HL-60/S4 treated with phorbol 12-myristate 13-acetate at 8.2 ng/mL for 4 days and 3 days (cell line): Measurements from ENCODE around the gene PARG.
"Not testable (repeated sequence)": the region's sequence is repeated elsewhere in the genome, so short reads cannot be mapped to it uniquely, and the experiment has no call there.

Experiments
- in situ Hi-C: fragments of 300-500 bp; cut with MboI; formaldehyde crosslinking; loops from 2 replicates; pipeline ENCODE4 v1.15.0; 2022; ENCODE audit warnings: low sequenced_read_pairs

The PARG gene

GRCh38 chr10:49941447-49942338 lies at the start of gene PARG, which contains the start of gene TIMM23B:
Gene PARG, minus strand, starts transcription at chr10:49942027. Its CDS starts 302 bp downstream, at chr10:49941725.
Gene TIMM23B, plus strand, starts transcription at chr10:49942053. Its CDS starts 142 bp downstream, at chr10:49942195.
- in situ Hi-C loops: not testable (repeated sequence)

- in situ Hi-C loops: not testable (repeated sequence)
Measured at GRCh38 chr10:49988376-49988775, 46.5 kb upstream of the PARG start, which contains the start of gene AGAP6. Gene AGAP6, plus strand, starts transcription at chr10:49988406. Its CDS starts 310 bp downstream, at chr10:49988716.

GRCh38 chr10:49987207-49987606 lies 45.4 kb upstream of the PARG start:
- in situ Hi-C loops: not testable (repeated sequence)

GRCh38 chr10:49977756-49978155 lies 35.9 kb upstream of the PARG start:
- in situ Hi-C loops: not testable (repeated sequence)

- in situ Hi-C loops: not testable (repeated sequence)
Measured at GRCh38 chr10:49972094-49972493, 30.3 kb upstream of the PARG start.

GRCh38 chr10:49971466-49971865 lies 29.6 kb upstream of the PARG start:
- in situ Hi-C loops: not testable (repeated sequence)

- in situ Hi-C loops: not testable (repeated sequence)
Measured at GRCh38 chr10:49970331-49970857, 28.6 kb upstream of the PARG start.

- in situ Hi-C loops: not testable (repeated sequence)
Measured at GRCh38 chr10:49953122-49953521, 11.3 kb upstream of the PARG start.

- in situ Hi-C loops: not testable (repeated sequence)
Measured at GRCh38 chr10:49952006-49952405, 10.2 kb upstream of the PARG start.

- in situ Hi-C loops: not testable (repeated sequence)
Measured at GRCh38 chr10:49948737-49949136, 6.9 kb upstream of the PARG start.

- in situ Hi-C loops: not testable (repeated sequence)
Measured at GRCh38 chr10:49948142-49948541, 6.3 kb upstream of the PARG start.

GRCh38 chr10:49943607-49944006 lies 1.8 kb upstream of the PARG start:
- in situ Hi-C loops: not testable (repeated sequence)

- in situ Hi-C loops: not testable (repeated sequence)
Measured at GRCh38 chr10:49942339-49942705, 495 bp upstream of the PARG start.

GRCh38 chr10:49931959-49932728 lies 9.7 kb downstream of the PARG start:
- in situ Hi-C loops: not testable (repeated sequence)

GRCh38 chr10:49931276-49931675 lies 10.6 kb downstream of the PARG start:
- in situ Hi-C loops: not testable (repeated sequence)

GRCh38 chr10:49923572-49923971 lies 18.3 kb downstream of the PARG start:
- in situ Hi-C loops: not testable (repeated sequence)

GRCh38 chr10:49922041-49922440 lies 19.8 kb downstream of the PARG start:
- in situ Hi-C loops: not testable (repeated sequence)

- in situ Hi-C loops: not testable (repeated sequence)
Measured at GRCh38 chr10:49917927-49918326, 23.9 kb downstream of the PARG start.

- in situ Hi-C loops: not testable (repeated sequence)
Measured at GRCh38 chr10:49916451-49916850, 25.4 kb downstream of the PARG start.

- in situ Hi-C loops: not testable (repeated sequence)
Measured at GRCh38 chr10:49910295-49910694, 31.5 kb downstream of the PARG start.
